Glomerular endothelial cell (primary cell): ENCODE results near the gene GMEB1. TPM values are rescaled to one million over a fixed set of nuclear protein-coding genes. Genes with fewer than 3 reads are reported as not detected.
"Not testable (repeated sequence)": the region's sequence is repeated elsewhere in the genome, so short reads cannot be mapped to it uniquely, and the experiment has no call there.

Experiments used
- DNase-seq: peaks from one replicate; pipeline ENCODE4 v3.0.0-alpha.2; 2011; ENCODE audit warnings: low read depth, low spot score; ENCODE audit errors: extremely low read depth
- total RNA-seq: library from RNA; depleted of rRNA; stranded (reverse); fragments of >200 nt; gene quantifications from 2 replicates; pipeline ENCODE4 v1.2.3, GENCODE V29; 2015

GMEB1 gene
- 9.7 and 12.0 TPM in 2 replicates for total RNA-seq

- no peak for DNase-seq
Measured at GRCh38 chr1:28668191-28668955, at the start of gene GMEB1. GMEB1 (plus strand) TSS chr1:28668784; CDS start chr1:28683613, 14,829 bp downstream.

GRCh38 chr1:28631713-28632112 is 36.9 kb upstream of the GMEB1 start:
- no peak for DNase-seq

GRCh38 chr1:28632560-28632959 is 36.0 kb upstream of the GMEB1 start:
- no peak for DNase-seq

GRCh38 chr1:28640766-28641165 is 27.8 kb upstream of the GMEB1 start:
- no peak for DNase-seq

GRCh38 chr1:28642056-28642846 is 26.3 kb upstream of the GMEB1 start:
- DNase-seq, result no peak

GRCh38 chr1:28642847-28643635 is 25.5 kb upstream of the GMEB1 start, which contains the start of gene TAF12:
TAF12 (minus strand) TSS chr1:28643067; CDS start chr1:28622081, 20,986 bp downstream.
- no peak for DNase-seq

GRCh38 chr1:28644494-28644893 is 24.1 kb upstream of the GMEB1 start:
- DNase-seq, result no peak

GRCh38 chr1:28645406-28645805 is 23.2 kb upstream of the GMEB1 start:
- DNase-seq, result not testable (repeated sequence)

- no peak for DNase-seq
Measured at GRCh38 chr1:28646040-28646439, 22.5 kb upstream of the GMEB1 start.

- DNase-seq, result no peak
Measured at GRCh38 chr1:28648008-28648473, 20.5 kb upstream of the GMEB1 start.

- DNase-seq, result peak; percentile 98
Measured at GRCh38 chr1:28648474-28649198, 19.9 kb upstream of the GMEB1 start, which contains the start of gene RNU11. RNU11 (plus strand) TSS chr1:28648600.

- DNase-seq, result not testable (repeated sequence)
Measured at GRCh38 chr1:28653063-28653462, 15.5 kb upstream of the GMEB1 start.

- DNase-seq, result not testable (repeated sequence)
Measured at GRCh38 chr1:28653870-28654269, 14.7 kb upstream of the GMEB1 start.

- DNase-seq, result not testable (repeated sequence)
Measured at GRCh38 chr1:28655448-28656311, 12.9 kb upstream of the GMEB1 start.

- DNase-seq, result no peak
Measured at GRCh38 chr1:28656335-28656734, 12.2 kb upstream of the GMEB1 start.

GRCh38 chr1:28663871-28664470 is 4.6 kb upstream of the GMEB1 start:
- no peak for DNase-seq

- DNase-seq, result no peak
Measured at GRCh38 chr1:28666806-28667205, 1.8 kb upstream of the GMEB1 start.

- DNase-seq, result no peak
Measured at GRCh38 chr1:28668956-28669723, 556 bp downstream of the GMEB1 start.
